ENCODE measurements around the gene TCF21. TPM values are rescaled to one million over a fixed set of nuclear protein-coding genes. Genes with fewer than 3 reads are reported as not detected.

Gene TCF21
- total RNA-seq, 1 experiment from 2014 or later, result not detected

GRCh38 chr6:133895573-133896343 is 6.8 kb downstream of the TCF21 start:
- Mint-ChIP-seq H3K27me3 (ENCODE audit: unreplicated experiment) (peaks cover 92% of the 10 kb centered on the region), H3K4me1 (ENCODE audit: low read depth, unreplicated experiment) (peaks cover 36% of the 10 kb centered on the region), H3K27ac (ENCODE audit: unreplicated experiment) (no peak overlapping the region), H3K4me3 (ENCODE audit: low read depth, unreplicated experiment) (peak overlapping the region; percentile 69), H3K9me3 (ENCODE audit: low read depth, unreplicated experiment) (no peaks in the 10 kb centered on the region), H3K36me3 (ENCODE audit: insufficient read depth, unreplicated experiment) (peaks cover 6% of the 10 kb centered on the region)
- intact Hi-C loops (cut with micrococcal nuclease; ENCODE audit: unreplicated experiment), result no loop called here
- DNase-seq, result peak; percentile 22
- BruUV-seq (replicated peaks), result no TSS peak
- CTCF ChIA-PET, result interaction anchor here (0.7 to 0.8 kb wide), 2 partner anchors 19 to 935 kb away, joined by 3 to 4 read pairs; no protein-coding TSS in a partner anchor
- TF ChIP-seq CTCF (IDR thresholded peaks at IDR 0.05; ENCODE audit: unreplicated experiment), result no peak

GRCh38 chr6:133896344-133896721 is 7.4 kb downstream of the TCF21 start:
- Mint-ChIP-seq H3K27ac (ENCODE audit: unreplicated experiment) (no peak overlapping the region), H3K4me1 (ENCODE audit: low read depth, unreplicated experiment) (peaks cover 30% of the 10 kb centered on the region), H3K27me3 (ENCODE audit: unreplicated experiment) (peaks cover 92% of the 10 kb centered on the region), H3K36me3 (ENCODE audit: insufficient read depth, unreplicated experiment) (peaks cover 3% of the 10 kb centered on the region), H3K9me3 (ENCODE audit: low read depth, unreplicated experiment) (no peaks in the 10 kb centered on the region), H3K4me3 (ENCODE audit: low read depth, unreplicated experiment) (peak overlapping the region; percentile 69)
- intact Hi-C loops (cut with micrococcal nuclease; ENCODE audit: unreplicated experiment), result no loop called here
- no TSS peak for BruUV-seq (replicated peaks)
- no peak for TF ChIP-seq CTCF (IDR thresholded peaks at IDR 0.05; ENCODE audit: unreplicated experiment)
- no peak for DNase-seq
- CTCF ChIA-PET, result no interaction called here

GRCh38 chr6:133898263-133898662 is 9.3 kb downstream of the TCF21 start:
- BruUV-seq (replicated peaks), result no TSS peak
- no peak overlapping the region for H3K4me3 Mint-ChIP-seq (ENCODE audit: low read depth, unreplicated experiment)
- no peak for TF ChIP-seq CTCF (IDR thresholded peaks at IDR 0.05; ENCODE audit: unreplicated experiment)
- H3K9me3 Mint-ChIP-seq (ENCODE audit: low read depth, unreplicated experiment), result no peaks in the 10 kb centered on the region
- H3K36me3 Mint-ChIP-seq (ENCODE audit: insufficient read depth, unreplicated experiment), result no peaks in the 10 kb centered on the region
- no peak overlapping the region for H3K27ac Mint-ChIP-seq (ENCODE audit: unreplicated experiment)
- no peak for DNase-seq
- H3K27me3 Mint-ChIP-seq (ENCODE audit: unreplicated experiment), result peaks cover 74% of the 10 kb centered on the region
- intact Hi-C loops (cut with micrococcal nuclease; ENCODE audit: unreplicated experiment), result no loop called here
- CTCF ChIA-PET, result no interaction called here
- H3K4me1 Mint-ChIP-seq (ENCODE audit: low read depth, unreplicated experiment), result peaks cover 23% of the 10 kb centered on the region

- H3K4me3 Mint-ChIP-seq (ENCODE audit: low read depth, unreplicated experiment), result no peak overlapping the region
- no peak overlapping the region for H3K27ac Mint-ChIP-seq (ENCODE audit: unreplicated experiment)
- no peak for TF ChIP-seq CTCF (IDR thresholded peaks at IDR 0.05; ENCODE audit: unreplicated experiment)
- intact Hi-C loops (cut with micrococcal nuclease; ENCODE audit: unreplicated experiment), result no loop called here
- H3K27me3 Mint-ChIP-seq (ENCODE audit: unreplicated experiment), result peaks cover 66% of the 10 kb centered on the region
- H3K9me3 Mint-ChIP-seq (ENCODE audit: low read depth, unreplicated experiment), result no peaks in the 10 kb centered on the region
- BruUV-seq (replicated peaks), result no TSS peak
- no peaks in the 10 kb centered on the region for H3K36me3 Mint-ChIP-seq (ENCODE audit: insufficient read depth, unreplicated experiment)
- no peak for DNase-seq
- H3K4me1 Mint-ChIP-seq (ENCODE audit: low read depth, unreplicated experiment), result peaks cover 17% of the 10 kb centered on the region
- CTCF ChIA-PET, result interaction anchor here (0.7 kb wide), 2 partner anchors 10 to 84 kb away, joined by 3 to 14 read pairs; no protein-coding TSS in a partner anchor
Measured at GRCh38 chr6:133899556-133899955, 10.6 kb downstream of the TCF21 start.

All from Calu3 (cell line).